ENCODE data around the gene KRT33A.

Gene KRT33A

DNA sequence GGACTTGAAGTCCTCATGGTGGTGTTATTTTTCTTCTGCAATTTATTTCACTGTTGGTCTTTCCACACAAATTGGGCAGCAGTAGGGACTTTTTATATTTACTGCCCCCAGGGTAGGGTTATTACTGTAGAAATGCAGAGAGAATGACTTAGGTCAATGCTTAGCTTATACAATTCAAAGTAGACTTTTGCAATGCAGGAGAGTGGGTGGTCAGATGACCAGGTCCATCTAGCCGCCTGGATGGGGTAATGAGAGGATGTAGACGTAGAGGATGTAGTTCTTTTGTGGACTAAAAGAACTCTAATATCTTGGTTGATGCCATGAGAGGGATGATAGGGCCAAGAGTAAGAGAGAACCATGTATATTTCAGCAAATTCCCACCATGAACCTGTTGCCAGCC lies 32.4 kb downstream of the KRT33A start:
- no peak for DNase-seq (ENCODE audit: low spot score)
- TF ChIP-seq, protein P1, sequence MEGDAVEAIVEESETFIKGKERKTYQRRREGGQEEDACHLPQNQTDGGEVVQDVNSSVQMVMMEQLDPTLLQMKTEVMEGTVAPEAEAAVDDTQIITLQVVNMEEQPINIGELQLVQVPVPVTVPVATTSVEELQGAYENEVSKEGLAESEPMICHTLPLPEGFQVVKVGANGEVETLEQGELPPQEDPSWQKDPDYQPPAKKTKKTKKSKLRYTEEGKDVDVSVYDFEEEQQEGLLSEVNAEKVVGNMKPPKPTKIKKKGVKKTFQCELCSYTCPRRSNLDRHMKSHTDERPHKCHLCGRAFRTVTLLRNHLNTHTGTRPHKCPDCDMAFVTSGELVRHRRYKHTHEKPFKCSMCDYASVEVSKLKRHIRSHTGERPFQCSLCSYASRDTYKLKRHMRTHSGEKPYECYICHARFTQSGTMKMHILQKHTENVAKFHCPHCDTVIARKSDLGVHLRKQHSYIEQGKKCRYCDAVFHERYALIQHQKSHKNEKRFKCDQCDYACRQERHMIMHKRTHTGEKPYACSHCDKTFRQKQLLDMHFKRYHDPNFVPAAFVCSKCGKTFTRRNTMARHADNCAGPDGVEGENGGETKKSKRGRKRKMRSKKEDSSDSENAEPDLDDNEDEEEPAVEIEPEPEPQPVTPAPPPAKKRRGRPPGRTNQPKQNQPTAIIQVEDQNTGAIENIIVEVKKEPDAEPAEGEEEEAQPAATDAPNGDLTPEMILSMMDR (IDR thresholded peaks at IDR 0.05; ENCODE audit: extremely low read depth, missing control alignments) = no peak

DNA sequence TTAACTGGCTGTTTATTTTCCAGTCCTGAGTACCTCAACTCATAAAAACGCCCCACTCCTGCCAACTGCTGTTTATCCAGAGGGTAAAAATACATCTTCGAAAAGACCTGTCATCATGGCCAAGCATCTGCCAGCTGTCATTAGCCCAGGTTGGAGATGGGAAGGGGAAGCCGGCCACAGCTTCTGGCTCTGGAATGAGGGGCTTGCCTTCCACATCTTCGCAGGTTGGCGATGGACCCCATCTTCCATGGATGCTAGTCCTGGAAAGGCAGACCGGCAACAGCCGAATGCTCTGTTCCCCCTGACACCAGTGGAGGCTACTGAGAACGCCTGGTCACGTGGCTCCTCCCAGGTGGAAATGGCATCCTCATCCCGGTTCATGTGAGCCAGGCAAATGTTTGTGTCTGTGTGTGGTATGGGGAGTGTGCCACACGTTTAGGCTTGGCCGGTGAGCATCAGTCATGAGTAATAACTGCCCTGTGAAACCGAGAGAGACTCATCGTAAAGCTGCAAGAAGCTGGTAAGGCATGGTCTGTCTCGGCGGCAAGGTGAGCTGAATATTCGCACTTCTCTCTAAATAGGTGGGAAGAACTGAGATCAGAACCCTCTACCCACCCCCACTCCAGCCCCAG lies 34.7 kb downstream of the KRT33A start:
- TF ChIP-seq, protein P1 (IDR thresholded peaks at IDR 0.05; ENCODE audit: extremely low read depth, missing control alignments) = no peak
- no peak for DNase-seq (ENCODE audit: low spot score)

DNA sequence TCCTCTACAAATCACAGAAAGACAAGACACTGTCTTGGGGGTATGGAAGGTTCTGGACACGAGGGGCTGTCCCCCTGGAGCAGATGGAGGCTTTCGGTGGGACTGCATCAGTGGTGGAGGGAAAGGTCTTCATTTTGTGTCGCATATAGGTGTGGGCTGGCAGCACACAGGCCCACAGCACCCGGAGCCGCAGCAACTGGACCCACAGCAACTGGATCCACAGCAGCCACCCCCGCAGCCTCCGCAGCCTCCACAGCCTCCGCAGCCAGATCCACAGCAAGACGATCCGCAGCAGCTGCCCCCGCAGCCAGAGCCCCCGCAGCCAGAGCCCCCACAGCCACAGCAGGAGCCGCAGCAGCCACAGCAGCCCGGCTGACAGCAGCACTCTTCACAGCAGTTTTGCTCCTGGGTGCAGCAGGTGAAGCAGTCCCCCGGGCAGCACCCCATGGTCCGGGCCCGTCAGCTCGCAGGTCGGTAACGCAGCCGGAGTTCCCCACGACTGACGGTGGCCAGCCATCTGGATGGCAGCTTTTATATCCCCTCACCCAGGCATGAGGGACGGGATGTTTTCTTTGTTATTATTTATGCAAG lies 35.3 kb downstream of the KRT33A start, which contains the start of gene KRTAP17-1:
Gene KRTAP17-1 (minus strand): TSS at position 507 of the 591 bp plus-strand sequence. CDS start 60 bp downstream, at position 447.
- TF ChIP-seq, protein P1 (IDR thresholded peaks at IDR 0.05; ENCODE audit: extremely low read depth, missing control alignments) = no peak
- no peak for DNase-seq (ENCODE audit: low spot score)

DNA sequence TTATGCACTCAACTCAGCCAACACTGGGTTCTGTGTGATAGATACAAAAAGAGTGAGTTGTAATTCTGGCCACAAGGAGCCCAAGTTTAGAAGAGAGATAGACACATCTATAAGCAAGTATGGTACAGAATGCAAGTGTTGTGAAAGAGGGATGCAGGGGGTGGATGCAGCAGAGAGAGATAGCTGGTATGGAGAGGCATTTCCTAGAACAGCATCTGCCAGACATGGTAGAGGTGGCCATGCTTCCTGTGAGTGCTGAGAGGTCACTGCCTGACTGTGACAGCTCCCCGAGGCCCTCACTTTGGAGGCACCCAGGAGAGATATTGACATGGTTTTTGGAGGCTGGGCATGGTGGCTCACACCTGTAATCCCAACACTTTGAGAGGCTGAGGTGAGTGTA lies 39.5 kb downstream of the KRT33A start:
- TF ChIP-seq, protein P1 (IDR thresholded peaks at IDR 0.05; ENCODE audit: extremely low read depth, missing control alignments) = no peak
- DNase-seq (ENCODE audit: low spot score) = no peak

DNA sequence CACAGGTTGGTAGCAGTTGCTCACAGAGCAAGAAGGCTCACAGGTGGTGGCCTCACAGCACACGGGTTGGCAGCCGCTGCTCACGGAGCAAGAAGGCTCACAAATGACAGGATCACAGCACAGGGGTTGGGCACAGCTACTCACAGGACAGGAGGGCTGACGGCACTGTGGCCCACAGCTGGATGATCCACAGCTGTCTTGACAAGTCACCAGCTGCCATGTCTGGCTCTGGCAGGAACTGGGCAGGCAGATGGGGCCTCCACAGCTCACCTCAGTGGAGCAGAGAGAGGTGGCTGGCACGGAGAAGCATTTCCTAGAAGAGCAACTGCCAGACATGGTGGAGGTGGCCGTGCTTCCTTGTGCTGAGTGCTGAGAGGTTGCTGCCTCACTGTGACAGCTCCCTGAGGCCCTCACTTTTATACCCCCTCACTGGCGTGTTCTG lies 41.7 kb downstream of the KRT33A start, which contains the start of gene KRTAP16-1:
Gene KRTAP16-1 (minus strand): TSS at position 392 of the 442 bp plus-strand sequence. CDS start 56 bp downstream, at position 336.
- DNase-seq (ENCODE audit: low spot score) = no peak
- TF ChIP-seq, protein P1 (IDR thresholded peaks at IDR 0.05; ENCODE audit: extremely low read depth, missing control alignments) = no peak

DNA sequence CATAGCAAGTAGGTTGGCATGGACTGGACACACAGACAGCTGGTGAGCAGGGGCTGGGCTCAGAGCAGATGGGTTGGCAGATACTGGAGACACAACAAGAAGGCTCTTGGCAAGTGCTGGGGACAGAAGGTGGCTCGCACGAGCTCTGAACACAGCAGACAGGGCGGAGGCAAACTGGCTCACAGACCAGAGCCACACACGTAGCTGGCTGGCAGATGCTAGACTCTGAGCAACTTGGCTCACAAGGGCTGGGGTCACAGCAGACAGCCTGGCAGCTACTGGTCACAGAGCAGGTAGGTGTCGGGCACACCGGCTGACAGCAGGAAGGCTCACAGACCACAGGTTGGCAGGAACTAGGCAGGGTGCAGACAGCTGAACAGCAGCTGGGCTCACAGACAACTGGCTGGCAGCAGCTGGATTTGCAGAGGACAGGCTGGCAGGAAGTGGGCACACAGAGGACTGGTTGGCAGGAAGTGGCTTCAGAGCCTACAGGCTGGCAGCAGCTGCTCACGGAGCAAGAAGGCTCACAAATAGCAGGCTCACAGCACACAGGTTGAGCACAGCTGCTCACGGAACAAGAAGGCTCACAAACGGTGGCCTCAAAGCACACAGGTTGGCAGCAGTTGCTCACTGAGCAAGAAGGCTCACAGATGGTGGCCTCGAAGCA lies 42.2 kb downstream of the KRT33A start:
- TF ChIP-seq, protein P1 (IDR thresholded peaks at IDR 0.05; ENCODE audit: extremely low read depth, missing control alignments) = no peak
- DNase-seq (ENCODE audit: low spot score) = no peak

DNA sequence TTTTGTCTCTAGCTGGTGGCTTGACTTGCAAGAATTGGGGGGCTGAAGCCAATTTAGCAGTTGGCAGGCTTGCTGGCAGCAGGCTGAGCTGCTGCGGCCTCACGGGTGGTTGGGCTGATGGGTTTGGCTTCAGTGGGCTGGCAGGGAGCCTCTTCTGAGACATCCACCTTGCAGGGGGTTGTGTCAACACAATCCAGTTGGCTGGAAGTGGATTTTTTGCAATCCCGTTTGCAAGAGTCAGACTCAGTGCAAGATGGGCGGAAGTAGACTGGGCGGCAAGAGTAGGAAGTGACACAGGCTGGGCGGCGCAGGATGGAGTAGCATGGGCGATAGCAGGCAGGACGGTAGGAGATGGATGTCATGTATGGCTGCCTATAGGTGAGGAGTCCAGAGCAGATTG lies 43.0 kb downstream of the KRT33A start:
- DNase-seq (ENCODE audit: low spot score) = no peak
- TF ChIP-seq, protein P1 (IDR thresholded peaks at IDR 0.05; ENCODE audit: extremely low read depth, missing control alignments) = no peak
